ENCODE measurements around the gene SLCO1A2.

GRCh38 chr12:21300632-21301031, 34.1 kb downstream of the SLCO1A2 start:
- TF ChIP-seq CTCF (IDR thresholded peaks at IDR 0.05): no peak
- TF ChIP-seq POLR2A (IDR thresholded peaks at IDR 0.05): no peak

Measured in adrenal gland (tissue), 5 donors.